ENCODE results near the gene KLHL21.
"Not testable (repeated sequence)": the region's sequence is repeated elsewhere in the genome, so short reads cannot be mapped to it uniquely, and the experiment has no call there.

The KLHL21 gene

DNA sequence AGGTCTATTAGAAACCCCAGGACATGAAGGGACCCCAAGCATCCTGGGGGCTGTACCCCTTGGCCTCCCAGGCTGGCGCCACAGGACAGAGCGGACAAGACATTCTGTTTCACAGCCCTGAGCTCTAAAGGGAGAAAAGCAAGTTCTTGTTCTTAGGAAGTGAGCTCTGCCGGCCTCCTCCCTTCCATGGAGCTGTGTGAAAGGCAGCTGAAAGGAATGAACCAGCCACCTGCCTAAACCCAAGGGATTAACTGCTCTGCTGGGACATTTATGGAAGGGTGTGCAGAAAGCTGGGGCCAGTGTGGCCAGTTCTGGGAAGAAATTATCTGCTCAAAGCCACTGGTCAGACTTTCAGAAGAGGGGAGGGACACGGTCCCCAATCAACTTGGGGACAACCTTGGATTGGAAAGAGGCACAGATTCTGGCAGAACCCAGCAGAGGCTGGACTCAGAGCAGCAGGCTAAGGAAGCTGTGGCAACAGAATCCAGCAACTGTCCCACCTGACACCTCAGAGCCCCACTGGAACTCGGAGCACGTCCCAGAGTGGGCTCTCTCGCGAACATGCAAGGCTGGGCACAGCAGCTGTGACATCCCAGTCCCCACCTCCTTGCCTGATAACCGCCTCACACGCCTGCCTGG lies 2.1 kb downstream of the KLHL21 start:
- DNase-seq (ENCODE audit: low read depth in 2 of 3, low spot score in 1 of 3) = no peak

DNA sequence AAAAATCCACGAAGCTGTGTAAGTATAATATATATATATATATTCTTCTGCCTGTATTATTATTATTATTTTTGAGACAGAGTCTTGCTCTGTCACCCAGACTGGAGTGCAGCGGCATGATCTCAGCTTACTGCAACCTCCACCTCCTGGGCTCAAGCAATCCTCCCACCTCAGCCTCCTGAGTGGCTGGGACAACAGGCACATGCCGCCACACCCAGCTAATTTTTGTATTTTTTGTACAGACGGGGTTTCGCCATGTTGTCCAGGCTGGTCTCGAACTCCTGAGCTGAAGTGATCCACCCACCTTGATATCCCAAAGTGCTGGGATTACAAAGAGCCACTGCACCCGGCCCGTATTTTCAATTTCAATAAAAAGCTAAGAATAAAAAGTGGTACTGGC lies 2.7 kb downstream of the KLHL21 start:
- DNase-seq (ENCODE audit: low read depth in 2 of 3, low spot score in 1 of 3) = not testable (repeated sequence)

DNA sequence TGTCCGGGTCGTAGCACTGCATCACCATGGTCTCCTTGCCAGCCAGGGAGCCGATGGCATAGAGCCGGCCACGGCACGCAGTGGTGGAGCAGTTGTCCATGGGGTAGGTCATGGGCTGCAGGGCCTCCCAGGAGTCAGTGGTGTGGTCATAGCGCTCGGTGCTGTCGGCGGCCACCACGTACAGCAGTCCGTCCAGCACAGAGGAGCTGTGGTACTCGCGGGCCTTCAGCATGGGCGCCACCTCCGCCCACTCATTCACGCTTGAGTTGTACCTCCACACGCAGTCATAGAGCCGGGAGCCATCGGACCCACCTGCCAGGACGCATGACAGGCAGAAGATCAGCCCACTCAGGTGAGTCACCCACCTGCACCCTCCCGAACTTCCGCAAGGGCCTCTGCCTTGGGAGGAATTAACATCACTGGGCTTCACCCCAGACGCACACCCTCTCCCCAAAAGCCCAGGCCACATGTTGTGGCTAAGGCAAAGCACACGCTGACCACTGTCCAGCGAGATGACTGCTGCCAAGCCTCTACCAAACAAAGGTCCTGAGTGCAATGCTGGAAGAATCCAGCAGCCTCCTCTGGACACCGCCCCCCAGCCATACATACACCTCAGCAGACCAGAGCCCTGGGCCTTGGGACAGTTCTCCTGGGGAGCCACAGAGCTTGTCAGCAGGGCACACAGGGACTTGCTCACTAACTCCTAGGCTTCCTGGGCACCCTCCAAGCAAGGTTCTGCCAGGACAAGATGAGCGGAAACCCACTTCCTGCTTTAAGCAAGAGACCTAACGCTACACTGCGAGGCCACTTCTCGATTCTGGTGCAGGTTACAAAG lies 3.3 kb downstream of the KLHL21 start:
- DNase-seq (ENCODE audit: low read depth in 2 of 3, low spot score in 1 of 3) = no peak

DNA sequence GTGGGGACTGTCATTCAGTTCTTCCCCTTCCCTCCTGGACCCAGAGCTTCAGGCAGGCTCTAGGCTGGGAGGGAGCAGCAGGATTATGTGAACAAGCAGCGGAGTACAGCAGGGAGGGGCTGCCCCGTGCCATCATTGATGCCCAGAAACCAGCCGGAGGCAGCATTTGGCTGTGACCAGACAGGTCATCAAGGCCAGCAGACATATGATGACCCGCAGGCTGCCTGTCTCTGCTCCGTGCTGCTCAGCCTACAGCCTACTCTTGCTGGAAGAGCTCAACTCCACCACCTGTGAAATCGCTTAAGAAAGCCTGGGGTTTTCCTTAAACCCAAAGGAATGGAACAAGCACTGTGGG lies 4.9 kb downstream of the KLHL21 start:
- no peak for DNase-seq (ENCODE audit: low read depth in 2 of 3, low spot score in 1 of 3)

DNA sequence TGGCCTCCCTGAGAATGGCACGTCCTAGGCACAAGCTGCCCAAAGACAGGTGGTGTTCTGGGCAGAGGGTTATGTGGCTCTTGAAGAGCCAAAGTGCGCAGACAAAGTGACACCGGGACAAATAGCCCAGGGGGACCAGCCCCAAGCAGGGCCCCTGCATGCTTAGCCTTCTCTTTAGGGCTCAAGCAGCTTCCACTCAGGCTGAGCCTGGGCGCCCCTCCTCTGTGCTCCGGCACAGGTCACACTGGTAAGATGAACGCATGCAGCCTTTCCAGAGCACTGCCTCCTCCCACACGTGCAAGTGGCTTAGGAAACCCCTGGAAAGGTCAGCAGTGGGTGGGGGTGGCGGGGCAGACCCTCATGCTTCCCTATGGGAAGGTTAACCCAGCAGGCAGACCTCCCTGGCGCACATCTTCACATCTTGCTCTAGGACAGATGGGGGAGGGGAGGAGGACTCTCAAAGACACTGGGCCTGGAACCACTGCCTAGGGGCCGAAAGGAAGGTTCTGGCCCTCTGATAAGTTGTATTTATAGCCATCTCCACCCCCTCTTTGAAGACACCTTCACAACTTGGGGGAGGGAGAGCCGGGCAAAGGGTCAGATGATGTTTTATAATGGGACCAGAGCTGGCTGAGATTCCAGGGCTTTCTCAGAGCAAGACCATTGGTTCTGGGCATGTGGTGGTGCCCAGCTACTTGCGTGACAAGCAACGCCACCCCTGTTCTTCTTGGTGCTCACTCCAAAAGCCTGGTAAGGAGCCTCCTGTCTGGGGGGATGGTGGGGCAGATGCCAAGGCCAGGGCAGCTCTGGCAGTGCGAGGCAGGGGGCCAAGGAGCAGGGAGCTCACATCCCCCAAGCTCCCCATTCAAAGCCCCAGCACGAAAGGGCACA lies 5.5 kb downstream of the KLHL21 start:
- DNase-seq (ENCODE audit: low read depth in 2 of 3, low spot score in 1 of 3) = no peak

DNA sequence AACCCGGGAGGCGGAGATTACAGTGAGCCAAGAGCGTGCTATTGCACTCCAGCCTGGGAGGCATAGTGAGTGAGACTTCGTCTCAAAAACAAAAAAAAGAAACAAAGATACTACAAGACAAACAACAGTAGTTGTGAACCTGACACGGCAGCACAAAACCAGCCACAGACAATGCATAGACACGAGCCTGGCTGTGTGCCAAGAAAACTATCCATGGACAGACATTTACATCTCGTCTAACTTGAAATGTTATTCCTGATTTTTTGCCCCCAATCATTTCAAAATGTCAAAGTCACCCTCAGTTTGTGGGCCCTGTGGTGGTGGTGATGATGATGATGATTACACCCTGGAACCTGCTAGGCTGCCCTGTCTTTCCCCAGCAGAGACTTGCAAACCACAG lies 6.3 kb downstream of the KLHL21 start:
- DNase-seq (ENCODE audit: low read depth in 2 of 3, low spot score in 1 of 3) = no peak

DNA sequence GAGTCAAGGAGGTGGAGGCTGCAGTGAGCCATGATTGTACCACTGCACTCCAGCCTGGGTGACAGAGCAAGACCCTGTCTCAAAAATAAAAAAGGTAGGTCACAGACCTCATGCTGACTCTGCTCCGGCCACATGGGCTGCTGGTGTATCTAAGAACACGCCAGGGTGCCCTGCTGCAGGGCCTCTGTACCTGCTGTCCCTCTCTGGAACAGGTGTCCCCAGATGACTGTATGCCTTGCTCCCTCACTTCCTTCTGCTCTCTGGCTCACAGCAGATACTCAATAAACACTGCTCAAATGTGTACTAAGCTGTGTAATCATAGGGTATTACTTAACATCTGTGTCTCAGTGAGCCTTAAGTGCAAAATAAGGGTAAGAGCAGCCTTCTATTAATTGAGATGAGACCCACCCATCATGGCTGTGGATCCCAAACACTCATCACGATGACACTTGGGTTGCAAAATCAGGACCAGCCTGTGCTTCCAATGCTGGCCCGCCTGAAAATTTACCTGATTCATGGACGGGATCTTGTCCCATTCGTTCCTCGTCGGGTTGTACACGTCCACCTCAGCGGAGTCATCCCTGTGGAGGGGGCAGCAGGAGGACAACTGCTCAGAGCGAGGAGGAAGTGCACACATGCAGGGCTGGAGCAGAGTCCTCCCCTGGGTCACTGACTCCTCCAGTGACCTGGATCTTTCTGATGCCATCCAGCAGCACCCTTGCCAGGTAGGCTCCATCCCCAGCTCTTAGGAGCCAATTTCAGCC lies 7.5 kb downstream of the KLHL21 start:
- no peak for DNase-seq (ENCODE audit: low read depth in 2 of 3, low spot score in 1 of 3)

DNA sequence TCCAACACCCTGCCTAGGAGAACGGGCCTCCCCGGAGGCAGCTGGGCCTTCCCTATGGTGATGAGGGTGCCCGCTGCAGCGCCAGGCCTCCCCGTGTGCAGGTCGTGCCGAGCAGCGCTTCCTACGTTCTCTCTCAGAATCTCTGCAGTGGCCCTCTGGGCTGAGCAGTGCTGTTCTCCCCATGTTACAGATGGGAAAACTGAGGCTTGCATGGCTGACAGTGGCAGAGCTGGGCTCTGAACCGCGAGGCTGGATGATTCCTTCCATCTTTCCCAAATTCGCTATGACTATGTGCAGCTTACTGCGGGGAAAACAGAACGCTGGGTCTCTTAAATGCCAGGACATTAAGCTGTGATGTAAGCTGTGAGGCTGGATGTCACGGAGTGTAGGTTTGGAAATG lies 8.9 kb downstream of the KLHL21 start:
- DNase-seq (ENCODE audit: low read depth in 2 of 3, low spot score in 1 of 3) = no peak

DNA sequence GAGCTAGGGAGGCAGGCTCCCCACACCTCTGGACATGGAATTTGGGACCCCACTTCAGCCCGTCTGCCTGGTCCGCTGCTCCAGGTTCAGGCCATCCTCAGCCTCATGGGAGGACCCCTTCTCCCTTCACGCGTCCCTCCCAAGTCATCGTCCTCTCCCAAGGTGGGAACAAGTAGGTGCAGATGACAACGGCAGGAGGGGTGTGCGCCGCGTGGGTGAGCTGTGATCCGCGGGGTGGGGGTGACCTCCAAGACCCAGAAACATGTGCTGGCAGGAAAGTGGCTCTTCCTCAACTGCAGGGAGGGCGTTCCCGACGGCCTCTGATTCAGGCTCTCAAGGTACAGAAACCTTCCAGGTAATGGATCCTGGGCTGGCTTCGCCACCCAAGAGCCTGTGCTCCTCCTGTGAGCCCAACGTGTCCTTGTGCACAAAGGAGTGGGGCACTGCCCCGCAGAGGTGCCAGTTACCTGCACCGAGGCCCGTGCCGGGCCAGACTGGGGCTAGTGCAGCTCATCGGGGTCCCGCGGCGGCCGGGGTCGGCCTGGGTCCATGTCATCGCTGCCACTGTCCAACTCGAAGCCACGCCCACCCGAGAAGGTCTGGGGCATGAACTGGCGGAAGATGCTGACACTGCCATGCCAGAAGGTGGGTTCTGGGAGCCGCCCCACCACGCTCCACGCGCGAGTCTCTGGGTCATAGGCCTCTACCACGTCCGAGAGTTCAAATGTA lies 9.6 kb downstream of the KLHL21 start:
- no peak for DNase-seq (ENCODE audit: low read depth in 2 of 3, low spot score in 1 of 3)

DNA sequence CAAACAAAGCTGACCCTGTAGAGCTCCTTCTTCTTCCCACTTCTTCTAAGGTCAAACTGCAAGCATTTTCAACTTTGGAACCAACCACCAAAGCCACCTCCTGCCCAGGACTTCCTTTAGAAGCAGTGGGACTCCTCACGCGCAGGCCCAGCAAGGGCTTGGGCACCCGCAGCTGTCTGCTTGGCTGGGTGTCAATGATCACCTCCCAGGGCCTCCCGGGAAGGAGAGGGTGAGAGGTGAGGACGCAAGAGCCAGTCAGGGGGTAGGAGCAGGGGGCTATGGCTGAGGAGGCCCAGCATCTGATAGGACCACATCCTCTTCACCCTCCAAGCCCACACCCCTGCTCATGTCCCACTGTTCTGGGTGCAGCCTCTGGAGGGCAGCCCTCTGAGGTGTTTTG lies 10.2 kb downstream of the KLHL21 start:
- no peak for DNase-seq (ENCODE audit: low read depth in 2 of 3, low spot score in 1 of 3)

DNA sequence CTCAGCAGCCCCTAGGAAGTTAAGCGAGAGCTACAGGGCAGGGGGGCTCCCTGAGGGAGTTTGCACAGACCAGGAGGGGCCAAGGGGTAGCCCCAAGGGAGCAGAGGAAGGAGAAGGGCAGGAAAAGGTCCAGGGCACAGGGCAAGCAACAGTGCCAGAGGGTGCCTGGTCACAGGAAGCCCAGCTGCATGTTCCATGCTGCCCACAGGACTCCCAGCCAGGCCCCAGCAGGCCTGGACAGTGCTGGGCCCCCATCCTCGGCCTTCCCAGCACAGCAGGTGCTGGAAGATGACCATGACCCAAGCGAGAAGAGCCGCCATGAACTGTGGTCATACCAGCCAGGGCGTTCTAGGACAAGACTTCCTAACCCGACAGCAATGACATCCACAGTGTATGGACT lies 11.0 kb downstream of the KLHL21 start:
- DNase-seq (ENCODE audit: low read depth in 2 of 3, low spot score in 1 of 3) = no peak

DNA sequence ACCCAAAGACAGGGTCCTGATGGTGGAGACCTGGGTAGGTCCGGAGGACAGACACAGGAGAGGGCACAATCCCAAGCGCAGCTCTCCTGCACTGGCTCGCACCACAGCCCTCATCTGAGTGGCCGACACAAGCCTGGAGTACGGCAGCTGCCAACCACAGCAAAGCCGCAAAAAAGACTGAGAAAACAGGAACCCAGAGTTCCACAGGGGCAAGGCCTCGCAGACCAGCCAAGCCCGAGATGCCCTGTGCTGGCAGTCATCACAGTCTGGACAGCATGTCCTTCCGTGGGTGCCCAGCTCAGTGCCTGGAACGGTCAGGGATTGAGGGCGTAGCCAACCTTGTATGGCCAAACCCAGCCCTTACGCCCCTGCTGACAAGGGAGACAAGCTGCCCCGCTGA lies 11.4 kb downstream of the KLHL21 start:
- DNase-seq (ENCODE audit: low read depth in 2 of 3, low spot score in 1 of 3) = no peak

DNA sequence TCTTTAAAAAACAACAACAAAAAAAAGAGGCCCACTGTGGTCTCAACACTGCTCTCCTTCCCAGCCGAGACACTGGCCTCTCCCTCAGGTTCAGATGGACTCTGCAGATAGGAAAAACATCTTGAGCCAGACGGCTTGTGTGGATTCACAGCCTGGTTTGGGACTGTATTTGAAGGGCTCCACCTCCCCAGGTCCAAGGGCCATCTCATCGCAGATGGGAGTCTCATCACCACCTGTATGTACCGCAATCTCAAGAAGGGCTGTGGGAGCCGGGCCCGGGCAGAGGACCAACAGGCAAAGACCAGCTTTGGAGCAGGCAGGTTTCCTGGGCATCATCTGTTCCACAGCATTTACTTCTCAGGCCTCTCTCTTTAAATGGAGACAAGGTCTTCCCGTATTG lies 12.6 kb downstream of the KLHL21 start:
- DNase-seq (ENCODE audit: low read depth in 2 of 3, low spot score in 1 of 3) = no peak

DNA sequence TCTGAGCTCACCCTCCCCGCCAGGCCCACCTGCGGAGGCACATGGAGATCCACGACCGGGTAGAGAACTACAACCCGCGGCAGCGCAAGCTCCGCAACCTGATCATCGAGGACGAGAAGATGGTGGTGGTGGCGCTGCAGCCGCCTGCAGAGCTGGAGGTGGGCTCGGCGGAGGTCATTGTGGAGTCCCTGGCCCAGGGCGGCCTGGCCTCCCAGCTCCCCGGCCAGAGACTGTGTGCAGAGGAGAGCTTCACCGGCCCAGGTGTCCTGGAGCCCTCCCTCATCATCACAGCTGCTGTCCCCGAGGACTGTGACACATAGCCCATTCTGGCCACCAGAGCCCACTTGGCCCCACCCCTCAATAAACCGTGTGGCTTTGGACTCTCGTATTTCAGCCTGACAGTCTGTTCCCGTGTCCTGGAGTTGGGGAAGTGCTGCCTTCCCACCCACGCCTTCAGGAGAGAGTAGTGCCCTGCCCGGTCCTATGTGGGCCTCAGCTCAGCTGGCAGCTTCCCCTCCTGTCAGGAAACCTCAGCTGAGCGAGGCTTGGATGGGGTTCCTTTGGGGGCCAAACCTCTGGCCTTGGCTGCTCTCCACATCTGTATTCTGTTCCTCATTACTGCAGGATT lies 13.7 kb downstream of the KLHL21 start:
- no peak for DNase-seq (ENCODE audit: low read depth in 2 of 3, low spot score in 1 of 3)

DNA sequence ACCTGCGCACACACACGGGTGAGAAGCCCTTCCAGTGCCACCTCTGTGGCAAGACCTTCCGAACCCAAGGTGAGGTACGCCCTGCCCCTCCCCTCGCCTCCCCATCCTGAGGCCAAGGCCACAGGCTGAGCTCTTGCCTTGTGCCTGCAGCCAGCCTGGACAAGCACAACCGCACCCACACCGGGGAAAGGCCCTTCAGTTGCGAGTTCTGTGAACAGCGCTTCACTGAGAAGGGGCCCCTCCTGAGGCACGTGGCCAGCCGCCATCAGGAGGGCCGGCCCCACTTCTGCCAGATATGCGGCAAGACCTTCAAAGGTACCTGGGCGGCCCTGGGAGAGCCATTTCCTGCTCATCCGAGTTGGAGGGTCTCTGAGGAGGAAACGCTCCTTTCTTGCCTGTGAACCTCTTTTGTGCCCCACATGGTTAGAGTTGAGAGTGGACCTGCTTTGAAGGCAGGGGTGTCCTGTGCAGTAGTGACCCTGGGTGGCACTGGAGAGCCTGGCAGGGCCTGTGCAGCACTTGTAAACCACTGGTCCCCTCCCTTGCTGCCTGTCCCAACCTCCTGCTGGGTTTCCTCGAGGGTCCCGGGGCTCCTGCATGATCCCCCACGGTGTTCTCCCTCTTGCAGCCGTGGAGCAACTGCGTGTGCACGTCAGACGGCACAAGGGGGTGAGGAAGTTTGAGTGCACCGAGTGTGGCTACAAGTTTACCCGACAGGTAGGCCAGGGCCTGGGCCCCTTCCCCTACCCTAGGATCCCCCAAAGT lies 14.4 kb downstream of the KLHL21 start:
- no peak for DNase-seq (ENCODE audit: low read depth in 2 of 3, low spot score in 1 of 3)

DNA sequence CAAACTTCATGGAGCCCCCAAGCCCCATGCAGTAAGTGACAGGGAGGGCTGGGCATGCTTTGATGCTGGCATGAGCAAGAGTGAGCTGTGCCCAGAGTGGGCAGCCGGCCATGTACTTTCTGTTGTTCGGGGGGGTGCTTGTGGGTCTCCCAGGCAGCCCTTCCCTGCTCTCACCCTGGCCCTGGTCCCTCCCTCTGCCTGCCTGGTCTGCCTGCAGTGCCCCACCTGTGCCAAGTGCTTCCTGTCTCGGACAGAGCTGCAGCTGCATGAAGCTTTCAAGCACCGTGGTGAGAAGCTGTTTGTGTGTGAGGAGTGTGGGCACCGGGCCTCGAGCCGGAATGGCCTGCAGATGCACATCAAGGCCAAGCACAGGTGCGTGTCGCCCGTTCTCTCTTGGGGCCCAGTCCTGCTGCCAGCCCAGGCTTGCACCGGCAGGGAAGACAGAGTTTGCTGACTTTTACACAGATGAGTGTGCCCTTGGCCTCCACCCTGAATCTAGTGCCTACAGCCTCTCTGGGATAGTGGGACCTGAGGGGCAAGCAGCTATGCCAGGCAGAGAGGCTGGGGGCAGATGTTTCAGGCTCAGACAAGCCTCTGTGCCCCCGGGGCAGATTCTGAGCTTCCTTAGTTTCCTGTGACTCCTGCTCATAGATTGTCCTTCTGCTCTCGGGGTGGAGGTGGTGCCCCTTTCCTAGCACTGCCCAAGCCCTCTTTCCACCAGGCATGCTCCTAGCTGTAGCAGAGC lies 15.2 kb downstream of the KLHL21 start:
- DNase-seq (ENCODE audit: low read depth in 2 of 3, low spot score in 1 of 3) = no peak

DNA sequence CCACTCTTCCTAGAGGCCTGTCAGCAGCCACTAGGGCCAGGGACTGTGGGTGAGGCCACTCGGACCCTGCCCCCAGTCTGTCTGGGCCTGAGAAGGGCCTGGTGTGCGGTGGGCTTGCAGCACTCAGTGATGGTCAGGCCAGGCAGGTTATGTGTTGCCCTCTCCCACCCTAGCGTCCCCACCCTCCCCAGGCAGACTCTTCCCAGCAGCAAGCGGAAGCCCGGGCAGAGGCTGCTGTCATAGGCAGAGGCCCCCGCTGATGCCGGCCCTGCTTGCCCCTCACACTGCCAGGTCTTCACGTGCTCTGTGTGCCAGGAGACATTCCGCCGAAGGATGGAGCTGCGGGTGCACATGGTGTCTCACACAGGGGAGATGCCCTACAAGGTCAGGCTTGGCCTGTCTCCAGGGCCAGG lies 16.3 kb downstream of the KLHL21 start:
- no peak for DNase-seq (ENCODE audit: low read depth in 2 of 3, low spot score in 1 of 3)

DNA sequence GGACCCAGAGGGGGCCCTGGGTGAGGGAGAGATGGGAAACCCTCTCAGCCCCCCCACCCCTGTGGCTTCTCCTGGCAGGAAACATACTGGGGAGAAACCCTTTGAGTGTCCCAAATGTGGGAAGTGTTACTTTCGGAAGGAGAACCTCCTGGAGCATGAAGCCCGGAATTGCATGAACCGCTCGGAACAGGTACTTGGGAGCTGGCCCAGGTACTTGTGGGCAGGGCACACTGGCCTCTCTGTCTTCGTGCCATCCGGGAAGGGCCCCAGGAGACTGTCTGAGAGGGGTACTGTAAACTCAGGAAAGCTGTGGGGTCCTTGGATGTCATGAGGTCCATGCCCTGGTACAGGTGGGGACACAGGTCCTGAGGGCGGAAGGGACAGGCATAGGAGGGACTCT lies 16.8 kb downstream of the KLHL21 start:
- no peak for DNase-seq (ENCODE audit: low read depth in 2 of 3, low spot score in 1 of 3)

Data from stimulated activated CD4-positive, alpha-beta T cell treated with anti-CD3 and anti-CD28 coated beads, Interleukin-12 subunit alpha, Interleukin-12 subunit beta, amount 100 ng/mL, for 48 hours (primary cell).